OCI-LY1 (cell line): ENCODE measurements around the gene OVOL2.

Experiments used
- H2AFZ ChIP-seq: fragments of 200-600 bp; sonication (generic), shearing (Covaris generic); 2 replicates; pipeline ENCODE4 v1.6.0; 2014; ENCODE audit warnings: antibody characterized with exemption, mild to moderate bottlenecking, low read length
- H3F3A ChIP-seq: fragments of 200-600 bp; sonication (generic), shearing (Covaris generic); 2 replicates; pipeline ENCODE4 v1.6.0; 2014; ENCODE audit warnings: mild to moderate bottlenecking, antibody characterized with exemption, low read length, moderate library complexity; ENCODE audit not compliant: insufficient read depth
- H3K27ac ChIP-seq: fragments of 200-600 bp; sonication (generic); 2 replicates; pipeline ENCODE4 v1.5.1; 2014; ENCODE audit warnings: low read length, mixed run types, mild to moderate bottlenecking, low read depth; ENCODE audit not compliant: poor library complexity, severe bottlenecking
- H3K27me3 ChIP-seq: fragments of 200-600 bp; sonication (generic); 2 replicates; pipeline ENCODE4 v1.6.0; 2014; ENCODE audit warnings: antibody characterized with exemption, mild to moderate bottlenecking, low read length, moderate library complexity; ENCODE audit not compliant: insufficient read depth
- H3K36me3 ChIP-seq: fragments of 200-600 bp; sonication (generic); 2 replicates; pipeline ENCODE4 v1.6.1; 2014; ENCODE audit warnings: mild to moderate bottlenecking, antibody characterized with exemption, low read length, moderate library complexity, mixed read lengths; ENCODE audit not compliant: insufficient read depth
- H3K4me1 ChIP-seq: fragments of 200-600 bp; sonication (generic); 2 replicates; pipeline ENCODE4 v1.5.1; 2014; ENCODE audit warnings: mild to moderate bottlenecking, low read length, moderate library complexity; ENCODE audit not compliant: insufficient read depth, severe bottlenecking
- H3K4me2 ChIP-seq: fragments of 200-600 bp; sonication (generic), shearing (Covaris generic); 2 replicates; pipeline ENCODE4 v1.6.1; 2014; ENCODE audit warnings: low read length
- H3K4me3 ChIP-seq: fragments of 200-600 bp; sonication (generic); 2 replicates; pipeline ENCODE4 v1.5.1; 2014; ENCODE audit warnings: low read length, low read depth, mild to moderate bottlenecking, mixed read lengths; ENCODE audit not compliant: poor library complexity, severe bottlenecking
- H3K79me2 ChIP-seq: fragments of 200-600 bp; shearing (Covaris generic); 2 replicates; pipeline ENCODE4 v1.6.1; 2016; ENCODE audit warnings: mixed run types, low read length, mixed read lengths; ENCODE audit not compliant: insufficient read depth
- H3K9ac ChIP-seq: fragments of 200-600 bp; sonication (generic), shearing (Covaris generic); 2 replicates; pipeline ENCODE4 v1.6.1; 2014; ENCODE audit warnings: mild to moderate bottlenecking, low read length, mixed read lengths
- H3K9me2 ChIP-seq: fragments of 200-600 bp; sonication (generic), shearing (Covaris generic); 2 replicates; pipeline ENCODE4 v1.6.1; 2014; ENCODE audit warnings: low read depth, mild to moderate bottlenecking, low read length, mixed read lengths
- H3K9me3 ChIP-seq: fragments of 200-600 bp; shearing (Covaris generic); 2 replicates; pipeline ENCODE4 v1.6.1; 2014; ENCODE audit warnings: low read length, mixed read lengths
- H4K20me1 ChIP-seq: fragments of 200-600 bp; sonication (generic), shearing (Covaris generic); 2 replicates; pipeline ENCODE4 v1.6.0; 2016; ENCODE audit warnings: mild to moderate bottlenecking, low read length; ENCODE audit not compliant: insufficient read depth
- CTCF ChIP-seq: fragments of 200-600 bp; sonication (generic), shearing (Covaris generic); IDR thresholded peaks from 2 replicates; pipeline ENCODE4 v1.5.1; 2017; ENCODE audit warnings: mild to moderate bottlenecking, antibody characterized with exemption, low read length, moderate library complexity, mixed read lengths
- EZH2 ChIP-seq: fragments of 200-600 bp; sonication (generic), shearing (Covaris generic); IDR thresholded peaks from 2 replicates; pipeline ENCODE4 v1.8.0; 2017; ENCODE audit warnings: borderline replicate concordance, mixed run types, mild to moderate bottlenecking, antibody characterized with exemption, low read length, moderate library complexity, mixed read lengths

OVOL2 gene

DNA sequence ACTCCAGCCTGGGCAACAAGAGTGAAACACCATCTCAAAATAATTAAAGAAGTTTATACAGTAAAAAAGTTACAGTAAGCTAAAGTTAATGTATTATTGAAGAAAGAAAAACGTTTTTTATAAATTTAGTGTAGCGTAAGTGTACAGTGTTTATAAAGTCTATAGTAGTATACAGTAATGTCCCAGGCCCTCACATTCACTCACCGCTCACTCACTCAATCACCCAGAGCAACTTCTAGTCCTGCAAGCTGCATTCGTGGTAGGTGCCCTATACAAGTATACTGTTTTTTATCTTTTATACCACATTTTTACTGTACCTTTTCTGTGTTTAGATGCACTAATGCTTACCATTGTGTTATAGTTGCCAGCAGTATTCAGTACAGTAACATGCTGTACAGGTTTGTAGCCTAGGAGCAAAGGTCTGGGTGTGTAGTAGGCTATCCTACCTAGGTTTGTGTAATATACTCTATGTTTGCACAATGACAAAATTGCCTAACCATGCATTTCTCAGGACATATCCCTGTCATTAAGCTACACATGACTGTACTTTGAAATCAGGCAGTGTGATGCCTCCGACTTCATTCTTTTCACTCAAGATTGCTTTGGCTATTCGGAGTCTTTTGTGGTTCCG, 72.2 kb downstream of the OVOL2 start:
- H4K20me1 ChIP-seq: no peaks in the 10 kb centered on the region
- H2AFZ ChIP-seq: no peak overlapping the region
- H3F3A ChIP-seq: no peaks in the 10 kb centered on the region
- H3K36me3 ChIP-seq: peaks cover 72% of the 10 kb centered on the region
- no peaks in the 10 kb centered on the region for H3K9me3 ChIP-seq
- TF ChIP-seq CTCF (no peak), EZH2 (no peak)
- 0 out of 2 replicates have a peak, but pooled peaks cover 8% of the 10 kb centered on the region for H3K79me2 ChIP-seq
- no peak overlapping the region for H3K4me3 ChIP-seq
- no peak overlapping the region for H3K4me2 ChIP-seq
- no peak overlapping the region for H3K27ac ChIP-seq
- H3K9me2 ChIP-seq: no peaks in the 10 kb centered on the region
- no peaks in the 10 kb centered on the region for H3K4me1 ChIP-seq
- H3K9ac ChIP-seq: no peak overlapping the region
- no peaks in the 10 kb centered on the region for H3K27me3 ChIP-seq

GRCh38 chr20:17976305-17976704, 81.4 kb downstream of the OVOL2 start:
- H3K9me3 ChIP-seq: no peaks in the 10 kb centered on the region
- peaks cover 37% of the 10 kb centered on the region for H3K79me2 ChIP-seq
- H3K4me3 ChIP-seq: no peak overlapping the region
- no peaks in the 10 kb centered on the region for H3K9me2 ChIP-seq
- H3K27ac ChIP-seq: no peak overlapping the region
- no peak overlapping the region for H2AFZ ChIP-seq
- 0 out of 2 replicates have a peak, but pooled peaks cover 3% of the 10 kb centered on the region for H3F3A ChIP-seq
- H3K9ac ChIP-seq: no peak overlapping the region
- H3K27me3 ChIP-seq: no peaks in the 10 kb centered on the region
- H3K4me2 ChIP-seq: no peak overlapping the region
- peaks cover 31% of the 10 kb centered on the region for H3K4me1 ChIP-seq
- no peaks in the 10 kb centered on the region for H4K20me1 ChIP-seq
- H3K36me3 ChIP-seq: peaks cover 52% of the 10 kb centered on the region
- TF ChIP-seq EZH2: no peak
- no peak for TF ChIP-seq CTCF
